DND-41 (cell line): Measurements from ENCODE around the gene NUFIP1.

ENCODE experiments used
- ATAC-seq: fragments of 200-7000 bp; cut with Tn5 transposase; 3 replicates; pipeline ENCODE4 v1.9.1; 2021; ENCODE audit warnings: low read depth; ENCODE audit not compliant: insufficient read depth
- DNase-seq: peaks from one replicate; pipeline ENCODE4 v3.0.0-alpha.2; 2020
- H2AFZ ChIP-seq: 2 replicates; pipeline ENCODE4 v1.6.0; 2012; ENCODE audit warnings: low read depth, low read length
- H3K27ac ChIP-seq: 2 replicates; pipeline ENCODE4 v1.5.1; 2012; ENCODE audit warnings: low read length, inconsistent platforms
- H3K27me3 ChIP-seq: fragments of 200-600 bp; sonication (generic); 2 replicates; pipeline ENCODE4 v1.6.0; 2012; ENCODE audit warnings: low read length, mild to moderate bottlenecking, inconsistent platforms; ENCODE audit not compliant: insufficient read depth, poor library complexity
- H3K36me3 ChIP-seq: 2 replicates; pipeline ENCODE4 v1.5.1; 2012; ENCODE audit warnings: low read length, inconsistent platforms; ENCODE audit not compliant: insufficient read depth
- H3K4me1 ChIP-seq: 2 replicates; pipeline ENCODE4 v1.5.1; 2012; ENCODE audit warnings: mild to moderate bottlenecking, low read length; ENCODE audit not compliant: insufficient read depth
- H3K4me2 ChIP-seq: 2 replicates; pipeline ENCODE4 v1.6.0; 2012; ENCODE audit warnings: mild to moderate bottlenecking, moderate library complexity, low read length, inconsistent platforms; ENCODE audit not compliant: insufficient read depth
- H3K4me3 ChIP-seq, 2 experiments: fragments of 200-600 bp in 1 of 2; shearing (Covaris generic) in 1 of 2; 2 replicates each; pipeline ENCODE4 v1.5.1; 2012 to 2016; ENCODE audit warnings: inconsistent platforms in 2 of 2, low read length in 2 of 2, mild to moderate bottlenecking in 2 of 2, low read depth in 1 of 2, moderate library complexity in 1 of 2
- H3K79me2 ChIP-seq: 2 replicates; pipeline ENCODE4 v1.6.0; 2012; ENCODE audit warnings: low read length, inconsistent platforms; ENCODE audit not compliant: insufficient read depth
- H3K9ac ChIP-seq: 2 replicates; pipeline ENCODE4 v1.6.0; 2012; ENCODE audit warnings: low read depth, mild to moderate bottlenecking, inconsistent platforms, low read length, moderate library complexity
- H3K9me3 ChIP-seq: 2 replicates; pipeline ENCODE4 v1.5.1; 2012; ENCODE audit warnings: low read length, moderate library complexity, mild to moderate bottlenecking, inconsistent platforms; ENCODE audit not compliant: insufficient read depth, severe bottlenecking
- H4K20me1 ChIP-seq: 2 replicates; pipeline ENCODE4 v1.6.0; 2012; ENCODE audit warnings: low read length; ENCODE audit not compliant: insufficient read depth
- EZH2 ChIP-seq: IDR thresholded peaks from 3 replicates; pipeline ENCODE4 v1.6.1; 2012; ENCODE audit warnings: borderline replicate concordance, low read depth, mild to moderate bottlenecking, moderate library complexity, low read length, inconsistent platforms; ENCODE audit not compliant: severe bottlenecking
- TF ChIP-seq, protein P1 (sequence below): IDR thresholded peaks from 2 replicates; pipeline ENCODE4 v1.5.1; 2012; ENCODE audit warnings: borderline replicate concordance, low read length, moderate library complexity, mild to moderate bottlenecking; ENCODE audit not compliant: poor library complexity, severe bottlenecking; ENCODE audit errors: extremely low read depth

Gene NUFIP1

DNA sequence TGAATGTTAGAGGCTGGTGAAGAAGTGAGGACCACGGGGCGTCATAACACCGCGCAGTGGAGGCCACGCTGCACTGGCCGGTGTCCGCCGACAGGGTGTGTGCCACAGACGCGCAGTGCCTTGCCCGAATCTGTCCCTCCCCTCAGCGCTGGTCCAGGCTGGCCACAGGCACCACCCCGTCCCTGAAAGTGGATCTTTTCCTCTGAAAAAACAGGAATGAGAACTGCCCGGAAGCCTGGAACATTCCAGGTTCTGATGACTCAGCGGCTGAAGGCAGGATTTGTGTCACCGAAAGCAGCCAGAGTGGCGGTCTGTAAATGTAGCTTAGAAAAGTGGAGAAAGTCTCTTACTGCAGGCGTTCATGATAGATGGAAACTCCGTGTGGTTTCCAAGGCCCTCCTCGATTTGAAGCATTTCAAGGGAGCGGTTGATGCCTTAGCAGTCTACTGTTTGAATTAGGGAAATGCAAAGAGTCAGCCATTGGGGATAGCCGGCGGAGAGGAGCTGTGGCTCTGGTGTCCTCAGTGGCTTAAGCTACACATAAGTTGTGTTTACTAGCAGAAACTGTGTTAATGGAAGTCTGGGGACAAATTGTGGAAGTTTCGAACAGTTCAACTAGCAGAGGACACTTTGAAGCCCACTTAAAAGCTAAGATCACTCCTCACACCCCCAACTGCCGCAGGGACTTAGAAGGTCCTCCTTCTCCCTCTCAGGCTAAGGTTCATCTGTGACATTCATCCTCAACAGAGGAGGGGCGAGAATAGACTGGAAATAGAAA, 70.8 kb downstream of the NUFIP1 start:
- Histone ChIP-seq H3K79me2 (no peaks in the 10 kb centered on the region), H2AFZ (peak overlapping the region; percentile 96), H3K27ac (peak overlapping the region; percentile 99), H4K20me1 (no peaks in the 10 kb centered on the region), H3K4me2 (peak overlapping the region; percentile 79), H3K36me3 (no peaks in the 10 kb centered on the region), H3K27me3 (no peaks in the 10 kb centered on the region), H3K4me3 (peak overlapping the region; percentile 27 to 64), H3K9me3 (no peaks in the 10 kb centered on the region), H3K4me1 (peaks cover 22% of the 10 kb centered on the region), H3K9ac (peak overlapping the region; percentile 73)
- no peak for TF ChIP-seq EZH2
- TF ChIP-seq, protein P1, sequence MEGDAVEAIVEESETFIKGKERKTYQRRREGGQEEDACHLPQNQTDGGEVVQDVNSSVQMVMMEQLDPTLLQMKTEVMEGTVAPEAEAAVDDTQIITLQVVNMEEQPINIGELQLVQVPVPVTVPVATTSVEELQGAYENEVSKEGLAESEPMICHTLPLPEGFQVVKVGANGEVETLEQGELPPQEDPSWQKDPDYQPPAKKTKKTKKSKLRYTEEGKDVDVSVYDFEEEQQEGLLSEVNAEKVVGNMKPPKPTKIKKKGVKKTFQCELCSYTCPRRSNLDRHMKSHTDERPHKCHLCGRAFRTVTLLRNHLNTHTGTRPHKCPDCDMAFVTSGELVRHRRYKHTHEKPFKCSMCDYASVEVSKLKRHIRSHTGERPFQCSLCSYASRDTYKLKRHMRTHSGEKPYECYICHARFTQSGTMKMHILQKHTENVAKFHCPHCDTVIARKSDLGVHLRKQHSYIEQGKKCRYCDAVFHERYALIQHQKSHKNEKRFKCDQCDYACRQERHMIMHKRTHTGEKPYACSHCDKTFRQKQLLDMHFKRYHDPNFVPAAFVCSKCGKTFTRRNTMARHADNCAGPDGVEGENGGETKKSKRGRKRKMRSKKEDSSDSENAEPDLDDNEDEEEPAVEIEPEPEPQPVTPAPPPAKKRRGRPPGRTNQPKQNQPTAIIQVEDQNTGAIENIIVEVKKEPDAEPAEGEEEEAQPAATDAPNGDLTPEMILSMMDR, result peak; percentile 70
- ATAC-seq (peak; percentile 68), DNase-seq (no peak)

DNA sequence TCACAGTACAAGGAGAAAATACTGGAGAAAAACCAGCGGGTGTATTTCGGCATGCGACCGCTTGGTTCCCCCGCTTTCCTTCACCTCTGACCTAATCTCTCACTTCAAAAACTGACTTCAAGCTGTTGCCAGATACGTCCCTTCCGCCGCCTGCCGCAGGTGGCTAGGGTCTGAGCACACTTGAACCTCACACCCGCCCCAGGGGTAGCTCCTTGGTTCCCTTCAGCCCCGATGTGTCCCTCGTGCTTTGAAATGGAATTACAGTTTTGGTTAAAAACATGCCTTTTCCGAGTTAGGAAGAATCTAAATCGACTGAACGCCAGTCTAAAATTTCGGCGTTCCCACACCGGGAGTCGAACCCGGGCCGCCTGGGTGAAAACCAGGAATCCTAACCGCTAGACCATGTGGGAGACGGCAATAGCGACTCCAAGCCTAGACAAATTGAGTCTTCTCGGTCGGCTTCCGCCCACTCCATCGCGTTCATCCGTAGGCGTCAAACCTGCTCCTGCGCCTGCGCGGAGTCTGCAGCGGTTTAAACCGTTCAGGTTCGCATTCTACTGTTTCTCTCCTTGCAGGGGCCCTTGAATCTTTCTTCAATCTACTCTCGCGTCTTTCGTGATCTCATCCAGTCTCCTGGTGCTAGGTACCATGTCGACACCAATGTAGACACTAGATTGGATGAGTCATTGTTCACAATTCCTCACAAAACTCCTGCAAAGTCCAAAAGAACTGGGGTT, 71.5 kb downstream of the NUFIP1 start:
- Histone ChIP-seq H3K4me3 (peak overlapping the region; percentile 27 to 64), H3K9ac (peak overlapping the region; percentile 73), H3K4me1 (peaks cover 22% of the 10 kb centered on the region), H3K79me2 (no peaks in the 10 kb centered on the region), H3K4me2 (peak overlapping the region; percentile 79), H3K9me3 (no peaks in the 10 kb centered on the region), H3K36me3 (no peaks in the 10 kb centered on the region), H3K27me3 (no peaks in the 10 kb centered on the region), H3K27ac (peak overlapping the region; percentile 99), H2AFZ (peak overlapping the region; percentile 96), H4K20me1 (no peaks in the 10 kb centered on the region)
- TF ChIP-seq EZH2, result no peak
- TF ChIP-seq, protein P1, result peak; percentile 48
- ATAC-seq (peak; percentile 85), DNase-seq (peak; percentile 95)

DNA sequence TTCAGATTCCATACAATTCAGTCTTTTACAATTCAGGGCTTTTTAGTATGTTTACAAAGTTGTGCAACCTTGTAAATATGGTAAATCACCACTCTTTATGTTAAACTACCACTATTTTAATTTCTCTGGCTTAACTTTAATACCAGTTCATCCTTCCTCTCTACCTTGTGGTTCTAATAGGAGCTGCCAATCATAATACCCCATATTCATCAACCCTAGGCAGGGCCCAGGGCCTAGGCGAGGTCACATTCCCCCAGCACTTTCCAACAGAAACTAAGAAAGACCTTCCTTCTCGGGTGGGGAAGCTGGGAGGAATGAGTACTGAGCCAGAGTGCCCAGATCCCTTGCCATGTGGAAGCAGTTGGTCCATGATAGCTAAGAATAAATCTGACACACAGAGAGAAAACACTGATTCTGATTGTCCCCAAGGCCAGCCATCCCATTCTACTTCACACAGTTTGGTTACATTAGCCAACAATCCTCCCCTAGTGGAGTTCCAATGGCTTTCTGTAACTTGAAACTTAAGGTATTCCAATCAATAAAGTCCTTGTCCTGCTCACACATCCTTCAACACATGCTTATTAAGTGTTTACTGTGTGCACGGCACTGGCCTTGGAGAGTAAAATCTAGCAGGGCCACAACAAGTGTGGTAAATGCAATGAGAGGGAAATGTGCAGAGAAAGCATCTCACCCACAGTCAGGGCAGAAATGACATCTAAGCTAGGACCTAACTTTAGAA, 76.8 kb downstream of the NUFIP1 start:
- Histone ChIP-seq H3K9me3 (peaks cover 13% of the 10 kb centered on the region), H3K27me3 (no peaks in the 10 kb centered on the region), H3K9ac (no peak overlapping the region), H3K4me3 (no peak overlapping the region), H3K4me2 (no peak overlapping the region), H3K36me3 (no peaks in the 10 kb centered on the region), H3K27ac (no peak overlapping the region), H3K79me2 (no peaks in the 10 kb centered on the region), H3K4me1 (peaks cover 8% of the 10 kb centered on the region; the same call in 1 of the 2 replicates), H4K20me1 (no peaks in the 10 kb centered on the region), H2AFZ (no peak overlapping the region)
- TF ChIP-seq, protein P1, result no peak
- no peak for TF ChIP-seq EZH2
- ATAC-seq, result no peak
- DNase-seq, result no peak
